Jurkat, Clone E6-1 (cell line): ENCODE results near the gene DCP1A.

Experiments
- DNase-seq: peaks from one replicate; pipeline ENCODE4 v3.0.0-alpha.2; 2011; ENCODE audit warnings: low read depth, low spot score
- H3K4me3 ChIP-seq: 2 replicates; pipeline ENCODE4 v1.5.1; 2011; ENCODE audit warnings: mild to moderate bottlenecking, low read length, control low read depth, moderate library complexity

The DCP1A gene

DNA sequence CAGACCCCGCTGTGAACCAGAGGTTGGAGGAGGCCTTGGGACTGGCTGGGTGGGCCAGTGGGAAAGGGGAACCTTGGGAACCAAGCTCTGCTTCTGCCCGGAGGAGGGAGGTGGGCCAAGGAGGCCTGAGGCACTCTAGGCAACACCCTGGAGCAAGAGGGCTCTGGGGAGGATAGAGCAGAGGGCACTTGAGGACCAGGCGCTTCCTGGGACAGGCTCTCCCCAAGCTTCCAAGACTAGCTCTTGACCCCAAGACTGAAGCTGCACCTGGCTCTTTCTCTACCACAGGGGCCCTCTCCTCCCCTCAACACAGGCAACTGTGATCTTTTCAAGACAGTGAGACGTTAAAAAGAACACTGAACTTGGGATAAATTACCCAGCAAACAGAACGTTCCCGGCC, 111.8 kb downstream of the DCP1A start:
- DNase-seq: no peak
- H3K4me3 ChIP-seq: no peak overlapping the region

DNA sequence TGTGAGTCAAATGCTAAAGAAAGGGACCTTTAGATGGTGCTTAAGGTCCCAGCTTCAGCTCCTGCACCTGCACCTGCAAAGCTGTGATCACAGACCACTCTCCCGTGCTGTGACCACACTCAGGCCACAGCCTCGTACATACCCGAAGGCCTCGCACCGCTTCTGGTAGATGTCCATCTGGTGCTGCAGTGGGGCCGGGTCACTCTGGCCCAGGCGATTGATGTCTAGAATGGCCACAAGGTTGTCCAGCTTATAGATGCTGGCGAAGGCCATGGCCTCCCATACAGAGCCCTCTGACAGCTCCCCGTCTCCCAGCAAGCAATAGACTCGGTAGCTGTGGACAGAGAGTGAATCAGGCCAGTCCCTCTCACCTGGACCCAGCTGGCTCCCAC, 112.5 kb downstream of the DCP1A start:
- H3K4me3 ChIP-seq: no peak overlapping the region
- no peak for DNase-seq

DNA sequence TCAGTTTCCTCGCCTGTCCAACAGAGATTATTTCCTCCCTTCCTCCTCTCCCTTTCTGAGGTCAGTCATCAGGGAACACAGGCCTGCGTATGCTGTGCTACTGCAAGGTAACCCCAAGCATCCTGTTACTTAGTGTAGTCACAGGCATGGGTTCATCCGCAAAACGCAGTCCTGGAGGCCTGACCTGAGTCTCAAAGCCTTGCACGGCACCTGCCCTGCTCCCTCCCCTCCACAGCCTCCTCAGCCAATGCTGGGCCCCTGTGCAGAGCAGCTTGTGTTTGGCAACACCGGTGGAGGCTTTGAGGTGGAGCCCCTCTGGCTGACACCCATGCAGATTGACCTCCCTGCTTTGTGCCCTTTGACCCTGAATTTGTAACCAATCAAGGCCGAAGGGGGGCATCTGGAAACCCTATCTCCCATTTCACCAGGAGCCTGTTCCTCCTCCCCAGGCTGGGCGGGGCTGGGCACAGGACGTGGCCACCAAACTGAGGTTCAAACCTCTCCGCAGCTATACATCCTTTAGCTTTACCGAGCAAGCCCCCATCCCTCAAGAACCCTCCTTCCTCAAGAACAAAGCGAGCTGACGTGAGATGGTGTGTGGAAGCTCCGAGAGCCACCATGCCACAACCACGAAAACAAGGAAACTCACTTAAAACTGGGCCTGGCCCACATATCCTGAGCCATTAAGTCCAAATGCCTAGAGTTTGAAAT, 113.1 kb downstream of the DCP1A start:
- DNase-seq: peak; percentile 61
- no peak overlapping the region for H3K4me3 ChIP-seq
